HCT116 (cell line): ENCODE results near the gene IL1RL1. TPM values are rescaled to one million over a fixed set of nuclear protein-coding genes. Genes with fewer than 3 reads are reported as not detected.

Experiments used
- ATAC-seq: fragments of 200-7000 bp; cut with Tn5 transposase; 2 replicates; pipeline ENCODE4 v1.9.1; 2020; ENCODE audit warnings: mild to moderate bottlenecking, moderate library complexity
- BruUV-seq: library from RNA; stranded (reverse); fragments of 400-500 nt; replicated peaks from 2 replicates; lab custom pipeline; 2021; lab: Mats Ljungman, UMichigan
- CTCF ChIA-PET: fragments of 300-600 bp; sonication (Branson Sonifier 250); formaldehyde crosslinking; loops from one replicate; lab custom pipeline; 2021; ENCODE audit warnings: antibody characterized with exemption; lab: Charles Lee
- POLR2A ChIA-PET: fragments of 300-600, 350-600 bp; sonication (Branson Sonifier 250); formaldehyde crosslinking; loops from one replicate; lab custom pipeline; 2021; ENCODE audit warnings: antibody characterized with exemption; lab: Charles Lee
- RAD21 ChIA-PET, 2 experiments: fragments of 300-600 bp; sonication (Branson Sonifier 250); formaldehyde crosslinking; loops; one replicate each; lab custom pipeline; 2023; ENCODE audit warnings: low total read pairs in 2 of 2; ENCODE audit not compliant: uncharacterized antibody in 2 of 2, unreplicated experiment in 2 of 2, low non-redundant PET in 1 of 2; lab: Charles Lee
- DNase-seq: peaks from one replicate; pipeline ENCODE4 v3.0.0-alpha.2; 2010; ENCODE audit warnings: low read depth, low spot score
- H2AFZ ChIP-seq: fragments of 200-600 bp; shearing (Covaris generic), sonication (generic); 2 replicates; pipeline ENCODE4 v1.6.1; 2017; ENCODE audit warnings: low read depth, mixed run types, mixed read lengths, antibody characterized with exemption, low read length; ENCODE audit not compliant: poor library complexity, severe bottlenecking
- H3K27ac ChIP-seq: 2 replicates; pipeline ENCODE4 v1.5.1; 2012; ENCODE audit warnings: low read depth, low read length
- H3K27me3 ChIP-seq: fragments of 200-600 bp; sonication (generic); 2 replicates; pipeline ENCODE4 v1.6.1; 2016; ENCODE audit warnings: mixed run types, low read length, mixed read lengths; ENCODE audit not compliant: insufficient read depth
- H3K36me3 ChIP-seq, 2 experiments: fragments of 200-500 bp in 1 of 2; fragments of 200-600 bp in 1 of 2; sonication (Bioruptor generic) in 1 of 2; sonication (generic) in 1 of 2; 2 replicates each; pipeline versions ENCODE4 v1.5.1 to v1.6.1; 2014 to 2016; ENCODE audit warnings: low read length in 2 of 2, inconsistent platforms in 1 of 2, mixed read lengths in 1 of 2, mixed run types in 1 of 2; ENCODE audit not compliant: insufficient read depth in 2 of 2, control insufficient read depth in 1 of 2
- H3K4me1 ChIP-seq, 2 experiments: fragments of 200-600 bp in 1 of 2; sonication (generic) in 1 of 2; 2 replicates each; pipeline versions ENCODE4 v1.5.1 to v1.6.1; 2012 to 2017; ENCODE audit warnings: low read length in 2 of 2, inconsistent platforms in 1 of 2, mild to moderate bottlenecking in 1 of 2, mixed read lengths in 1 of 2, mixed run types in 1 of 2, moderate library complexity in 1 of 2; ENCODE audit not compliant: insufficient read depth in 2 of 2, control insufficient read depth in 1 of 2
- H3K4me2 ChIP-seq: fragments of 200-600 bp; sonication (generic); 2 replicates; pipeline ENCODE4 v1.6.1; 2017; ENCODE audit warnings: mixed run types, low read length, mixed read lengths
- H3K4me3 ChIP-seq, 2 experiments: fragments of 200-600 bp in 1 of 2; sonication (generic) in 1 of 2; replicated peaks in 1 of 2; 2 replicates each; pipeline ENCODE4 v1.5.1; 2011 to 2016; ENCODE audit warnings: low read length in 2 of 2, control low read depth in 1 of 2, low read depth in 1 of 2, mild to moderate bottlenecking in 1 of 2, mixed read lengths in 1 of 2, mixed run types in 1 of 2
- H3K79me2 ChIP-seq: fragments of 200-600 bp; sonication (generic); 2 replicates; pipeline ENCODE4 v1.6.1; 2017; ENCODE audit warnings: mild to moderate bottlenecking, mixed run types, low read length, moderate library complexity, mixed read lengths; ENCODE audit not compliant: insufficient read depth
- H3K9ac ChIP-seq: fragments of 200-600 bp; sonication (generic); 2 replicates; pipeline ENCODE4 v1.6.1; 2016; ENCODE audit warnings: low read length, mixed read lengths
- H3K9me2 ChIP-seq: fragments of 200-600 bp; sonication (generic), shearing (Covaris generic); 2 replicates; pipeline ENCODE4 v1.6.1; 2017; ENCODE audit warnings: mixed run types, mild to moderate bottlenecking, moderate library complexity; ENCODE audit not compliant: insufficient read depth
- H3K9me3 ChIP-seq, 2 experiments: fragments of 200-500 bp in 1 of 2; fragments of 200-600 bp in 1 of 2; sonication (Bioruptor generic) in 1 of 2; sonication (generic) in 1 of 2; 2 replicates each; pipeline ENCODE4 v1.6.1; 2014 to 2017; ENCODE audit warnings: low read length in 2 of 2, mixed read lengths in 2 of 2, inconsistent platforms in 1 of 2, low read depth in 1 of 2, mild to moderate bottlenecking in 1 of 2, mixed run types in 1 of 2, moderate library complexity in 1 of 2; ENCODE audit not compliant: control insufficient read depth in 1 of 2, insufficient read depth in 1 of 2
- H4K20me1 ChIP-seq: fragments of 200-600 bp; sonication (generic), shearing (Covaris generic); 2 replicates; pipeline ENCODE4 v1.6.1; 2017; ENCODE audit warnings: mixed run types, mild to moderate bottlenecking, moderate library complexity; ENCODE audit not compliant: insufficient read depth
- CBX3 ChIP-seq: IDR thresholded peaks from 2 replicates; pipeline ENCODE4 v1.6.1; 2012; ENCODE audit warnings: low read depth
- EGR1 ChIP-seq: IDR thresholded peaks from 2 replicates; pipeline ENCODE4 v1.6.1; 2012; ENCODE audit warnings: low read depth
- ELF1 ChIP-seq: IDR thresholded peaks from 2 replicates; pipeline ENCODE4 v1.6.1; 2012; ENCODE audit warnings: low read depth, borderline replicate concordance
- EZH2 ChIP-seq: fragments of 200-600 bp; sonication (generic); IDR thresholded peaks from 2 replicates; pipeline ENCODE4 v1.6.1; 2017; ENCODE audit warnings: antibody characterized with exemption, mixed run types
- FOSL1 ChIP-seq: IDR thresholded peaks from 2 replicates; pipeline ENCODE4 v1.6.1; 2012; ENCODE audit warnings: low read depth
- POLR2A ChIP-seq: IDR thresholded peaks from 2 replicates; pipeline ENCODE4 v1.7.0; 2011; ENCODE audit warnings: borderline replicate concordance; ENCODE audit not compliant: insufficient read depth, insufficient read length; ENCODE audit errors: extremely low read depth
- RAD21 ChIP-seq: IDR thresholded peaks from 2 replicates; pipeline ENCODE4 v1.6.1; 2012; ENCODE audit warnings: low read depth, mild to moderate bottlenecking
- SP1 ChIP-seq: IDR thresholded peaks from 2 replicates; pipeline ENCODE4 v1.6.1; 2012; ENCODE audit warnings: low read depth
- SRF ChIP-seq: IDR thresholded peaks from 2 replicates; pipeline ENCODE4 v1.6.1; 2012; ENCODE audit warnings: low read depth
- YY1 ChIP-seq: IDR thresholded peaks from 2 replicates; pipeline ENCODE4 v1.6.1; 2011; ENCODE audit warnings: low read length, low read depth, moderate library complexity, mild to moderate bottlenecking; ENCODE audit not compliant: insufficient replicate concordance; ENCODE audit errors: extremely low read depth
- ZFX ChIP-seq: fragments of 450-650 bp; IDR thresholded peaks from 2 replicates; pipeline ENCODE4 v1.6.1; 2017
- ZNF274 ChIP-seq: fragments of 200-500 bp; sonication (Bioruptor generic); IDR thresholded peaks from 2 replicates; pipeline ENCODE4 v1.6.1; 2014; ENCODE audit warnings: mild to moderate bottlenecking, low read depth, low read length, inconsistent platforms
- intact Hi-C: fragments of 100-400 bp; cut with micrococcal nuclease; formaldehyde crosslinking; loops from 2 replicates; pipeline ENCODE4 v1.10.0; 2022
- total RNA-seq: library from RNA; stranded (reverse); gene quantifications from one replicate; pipeline ENCODE4 v1.2.1, GENCODE V29; 2021; ENCODE audit not compliant: unreplicated experiment
- TF ChIP-seq, protein P1 (sequence below): IDR thresholded peaks from 2 replicates; pipeline ENCODE4 v1.6.1; 2012
- TF ChIP-seq, protein P2 (sequence below): IDR thresholded peaks from 2 replicates; pipeline ENCODE4 v1.6.1; 2012
- TF ChIP-seq, protein P3 (sequence below): IDR thresholded peaks from 2 replicates; pipeline ENCODE4 v1.6.1; 2011; ENCODE audit warnings: mild to moderate bottlenecking, low read length, moderate library complexity; ENCODE audit not compliant: insufficient replicate concordance; ENCODE audit errors: extremely low read depth
- TF ChIP-seq, protein P4 (sequence below): IDR thresholded peaks from 2 replicates; pipeline ENCODE4 v1.6.1; 2012; ENCODE audit warnings: low read depth

The IL1RL1 gene
- total RNA-seq, 1 experiment from 2014 or later = not detected

DNA sequence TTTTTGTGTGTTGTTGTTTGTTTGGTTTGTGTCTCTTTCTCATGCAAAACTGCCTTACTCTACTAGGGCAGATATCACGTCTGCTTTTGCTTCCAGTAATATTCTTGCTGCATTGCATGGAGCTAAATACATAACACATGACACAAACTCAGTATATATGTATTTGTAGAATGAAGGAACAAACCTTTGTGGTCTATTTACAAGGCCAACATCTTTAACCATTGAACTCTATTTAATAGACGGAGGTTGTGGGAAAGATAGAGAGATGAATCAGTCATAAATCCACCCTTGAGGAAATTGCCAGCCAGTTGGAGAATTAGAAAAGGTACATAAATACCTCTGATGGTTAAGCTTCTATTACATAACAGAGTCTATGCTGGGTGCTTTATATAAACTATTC, 26.0 kb upstream of the IL1RL1 start:
- ATAC-seq (no peak), DNase-seq (no peak)
- CTCF ChIA-PET = interaction anchor here (1.1 kb wide), 1 partner anchor 45 kb away, joined by 3 read pairs; no protein-coding TSS in a partner anchor
- Histone ChIP-seq H3K27me3 (peaks cover 9% of the 10 kb centered on the region; the same call in 1 of the 2 replicates), H3K27ac (no peak overlapping the region), H4K20me1 (no peaks in the 10 kb centered on the region), H3K4me1 (no peaks in the 10 kb centered on the region), H3K79me2 (no peaks in the 10 kb centered on the region), H3K4me2 (no peak overlapping the region), H3K4me3 (no peak overlapping the region), H3K9me2 (no peaks in the 10 kb centered on the region), H3K36me3 (no peaks in the 10 kb centered on the region), H3K9me3 (no peaks in the 10 kb centered on the region), H3K9ac (no peak overlapping the region), H2AFZ (no peak overlapping the region)
- intact Hi-C loops = no loop called here
- no TSS peak for BruUV-seq
- TF ChIP-seq, protein P1, sequence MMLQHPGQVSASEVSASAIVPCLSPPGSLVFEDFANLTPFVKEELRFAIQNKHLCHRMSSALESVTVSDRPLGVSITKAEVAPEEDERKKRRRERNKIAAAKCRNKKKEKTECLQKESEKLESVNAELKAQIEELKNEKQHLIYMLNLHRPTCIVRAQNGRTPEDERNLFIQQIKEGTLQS = no peak
- TF ChIP-seq, protein P2, sequence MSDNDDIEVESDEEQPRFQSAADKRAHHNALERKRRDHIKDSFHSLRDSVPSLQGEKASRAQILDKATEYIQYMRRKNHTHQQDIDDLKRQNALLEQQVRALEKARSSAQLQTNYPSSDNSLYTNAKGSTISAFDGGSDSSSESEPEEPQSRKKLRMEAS = no peak
- no peak for TF ChIP-seq CBX3
- TF ChIP-seq SRF = no peak
- TF ChIP-seq, protein P3, sequence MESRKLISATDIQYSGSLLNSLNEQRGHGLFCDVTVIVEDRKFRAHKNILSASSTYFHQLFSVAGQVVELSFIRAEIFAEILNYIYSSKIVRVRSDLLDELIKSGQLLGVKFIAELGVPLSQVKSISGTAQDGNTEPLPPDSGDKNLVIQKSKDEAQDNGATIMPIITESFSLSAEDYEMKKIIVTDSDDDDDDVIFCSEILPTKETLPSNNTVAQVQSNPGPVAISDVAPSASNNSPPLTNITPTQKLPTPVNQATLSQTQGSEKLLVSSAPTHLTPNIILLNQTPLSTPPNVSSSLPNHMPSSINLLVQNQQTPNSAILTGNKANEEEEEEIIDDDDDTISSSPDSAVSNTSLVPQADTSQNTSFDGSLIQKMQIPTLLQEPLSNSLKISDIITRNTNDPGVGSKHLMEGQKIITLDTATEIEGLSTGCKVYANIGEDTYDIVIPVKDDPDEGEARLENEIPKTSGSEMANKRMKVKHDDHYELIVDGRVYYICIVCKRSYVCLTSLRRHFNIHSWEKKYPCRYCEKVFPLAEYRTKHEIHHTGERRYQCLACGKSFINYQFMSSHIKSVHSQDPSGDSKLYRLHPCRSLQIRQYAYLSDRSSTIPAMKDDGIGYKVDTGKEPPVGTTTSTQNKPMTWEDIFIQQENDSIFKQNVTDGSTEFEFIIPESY = no peak
- no peak for TF ChIP-seq ZNF274
- no peak for TF ChIP-seq EGR1
- no peak for TF ChIP-seq FOSL1
- TF ChIP-seq, protein P4, sequence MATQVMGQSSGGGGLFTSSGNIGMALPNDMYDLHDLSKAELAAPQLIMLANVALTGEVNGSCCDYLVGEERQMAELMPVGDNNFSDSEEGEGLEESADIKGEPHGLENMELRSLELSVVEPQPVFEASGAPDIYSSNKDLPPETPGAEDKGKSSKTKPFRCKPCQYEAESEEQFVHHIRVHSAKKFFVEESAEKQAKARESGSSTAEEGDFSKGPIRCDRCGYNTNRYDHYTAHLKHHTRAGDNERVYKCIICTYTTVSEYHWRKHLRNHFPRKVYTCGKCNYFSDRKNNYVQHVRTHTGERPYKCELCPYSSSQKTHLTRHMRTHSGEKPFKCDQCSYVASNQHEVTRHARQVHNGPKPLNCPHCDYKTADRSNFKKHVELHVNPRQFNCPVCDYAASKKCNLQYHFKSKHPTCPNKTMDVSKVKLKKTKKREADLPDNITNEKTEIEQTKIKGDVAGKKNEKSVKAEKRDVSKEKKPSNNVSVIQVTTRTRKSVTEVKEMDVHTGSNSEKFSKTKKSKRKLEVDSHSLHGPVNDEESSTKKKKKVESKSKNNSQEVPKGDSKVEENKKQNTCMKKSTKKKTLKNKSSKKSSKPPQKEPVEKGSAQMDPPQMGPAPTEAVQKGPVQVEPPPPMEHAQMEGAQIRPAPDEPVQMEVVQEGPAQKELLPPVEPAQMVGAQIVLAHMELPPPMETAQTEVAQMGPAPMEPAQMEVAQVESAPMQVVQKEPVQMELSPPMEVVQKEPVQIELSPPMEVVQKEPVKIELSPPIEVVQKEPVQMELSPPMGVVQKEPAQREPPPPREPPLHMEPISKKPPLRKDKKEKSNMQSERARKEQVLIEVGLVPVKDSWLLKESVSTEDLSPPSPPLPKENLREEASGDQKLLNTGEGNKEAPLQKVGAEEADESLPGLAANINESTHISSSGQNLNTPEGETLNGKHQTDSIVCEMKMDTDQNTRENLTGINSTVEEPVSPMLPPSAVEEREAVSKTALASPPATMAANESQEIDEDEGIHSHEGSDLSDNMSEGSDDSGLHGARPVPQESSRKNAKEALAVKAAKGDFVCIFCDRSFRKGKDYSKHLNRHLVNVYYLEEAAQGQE = no peak
- no peak for TF ChIP-seq POLR2A
- TF ChIP-seq EZH2 = no peak
- TF ChIP-seq ZFX = no peak
- no peak for TF ChIP-seq ELF1
- no peak for TF ChIP-seq YY1
- TF ChIP-seq SP1 = no peak
- TF ChIP-seq RAD21 = no peak
- POLR2A ChIA-PET = no interaction called here
- RAD21 ChIA-PET = no interaction called here
